ENCODE results near the gene THSD7B. TPM values are rescaled to one million over a fixed set of nuclear protein-coding genes. Genes with fewer than 3 reads are reported as not detected.
A peak's percentile ranks its signal among the peaks of the same experiment; 100 is the strongest.

The THSD7B gene
- total RNA-seq, 1 experiment from 2014 or later: under 0.01 TPM

DNA sequence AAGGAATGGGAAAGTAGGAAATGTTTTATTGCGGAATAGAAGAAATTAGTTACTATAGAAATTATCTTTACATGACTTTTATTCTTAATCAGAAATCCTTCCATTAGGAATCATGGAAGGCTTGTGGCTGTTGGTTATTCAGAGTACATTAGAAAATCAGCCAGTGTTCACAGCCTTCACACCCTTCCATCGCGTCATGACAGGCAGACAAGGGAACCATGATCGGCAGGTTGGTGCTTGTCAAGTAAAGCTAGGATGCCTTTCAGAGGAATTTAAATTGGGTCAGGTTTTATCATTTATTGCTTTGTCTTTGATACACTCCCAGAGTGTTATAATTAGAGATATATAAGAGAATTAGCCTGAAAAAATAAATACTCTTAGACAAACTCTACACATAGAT, 400.6 kb downstream of the THSD7B start:
- Histone ChIP-seq H3K9ac (ENCODE audit: low read length) (no peak overlapping the region), H3K36me3 (ENCODE audit: low read depth, low read length) (no peaks in the 10 kb centered on the region), H3K4me1 (ENCODE audit: insufficient read depth, low read length) (peaks cover 18% of the 10 kb centered on the region), H4K20me1 (ENCODE audit: low read length) (no peaks in the 10 kb centered on the region), H3K9me3 (ENCODE audit: low read length) (no peaks in the 10 kb centered on the region), H3K27ac (ENCODE audit: low read length) (no peak overlapping the region), H2AFZ (ENCODE audit: low read length) (no peak overlapping the region), H3K4me2 (ENCODE audit: low read length) (no peak overlapping the region), H3K4me3 (ENCODE audit: low read length) (no peak overlapping the region), H3K27me3 (ENCODE audit: low read length) (no peaks in the 10 kb centered on the region), H3F3A (ENCODE audit: low read length, unreplicated experiment) (no peaks in the 10 kb centered on the region), H3K79me2 (ENCODE audit: low read length) (no peaks in the 10 kb centered on the region), H3K9me2 (replicated peaks; ENCODE audit: low read length) (no peaks in the 10 kb centered on the region)
- no TSS peak for BruUV-seq (replicated peaks)
- ChIA-PET POLR2A (ENCODE audit: unreplicated experiment) (no interaction called here), CTCF (no interaction called here)
- no peak for ATAC-seq
- no peak for TF ChIP-seq CTCF (conservative IDR thresholded peaks at IDR 0.05; ENCODE audit: low read depth, low read length)
- TF ChIP-seq EZH2 (IDR thresholded peaks at IDR 0.05; ENCODE audit: low read length, unreplicated experiment): no peak
- no peak for TF ChIP-seq EZH2phosphoT487 (IDR thresholded peaks at IDR 0.05; ENCODE audit: borderline replicate concordance, low read length)
- no peak for DNase-seq
- intact Hi-C loops (cut with micrococcal nuclease): no loop called here

GRCh38 chr2:137167651-137168050, 402.3 kb downstream of the THSD7B start:
- Histone ChIP-seq H3K4me3 (ENCODE audit: low read length) (no peak overlapping the region), H3F3A (ENCODE audit: low read length, unreplicated experiment) (no peaks in the 10 kb centered on the region), H3K36me3 (ENCODE audit: low read depth, low read length) (no peaks in the 10 kb centered on the region), H4K20me1 (ENCODE audit: low read length) (no peaks in the 10 kb centered on the region), H3K27me3 (ENCODE audit: low read length) (no peaks in the 10 kb centered on the region), H3K9ac (ENCODE audit: low read length) (no peak overlapping the region), H3K9me2 (replicated peaks; ENCODE audit: low read length) (no peaks in the 10 kb centered on the region), H3K27ac (ENCODE audit: low read length) (no peak overlapping the region), H3K4me2 (ENCODE audit: low read length) (no peak overlapping the region), H3K9me3 (ENCODE audit: low read length) (no peaks in the 10 kb centered on the region), H3K4me1 (ENCODE audit: insufficient read depth, low read length) (peaks cover 18% of the 10 kb centered on the region), H2AFZ (ENCODE audit: low read length) (no peak overlapping the region), H3K79me2 (ENCODE audit: low read length) (no peaks in the 10 kb centered on the region)
- no TSS peak for BruUV-seq (replicated peaks)
- ChIA-PET POLR2A (ENCODE audit: unreplicated experiment) (no interaction called here), CTCF (no interaction called here)
- TF ChIP-seq EZH2phosphoT487 (IDR thresholded peaks at IDR 0.05; ENCODE audit: borderline replicate concordance, low read length): no peak
- TF ChIP-seq EZH2 (IDR thresholded peaks at IDR 0.05; ENCODE audit: low read length, unreplicated experiment): no peak
- no peak for TF ChIP-seq CTCF (conservative IDR thresholded peaks at IDR 0.05; ENCODE audit: low read depth, low read length)
- DNase-seq (no peak), ATAC-seq (no peak)
- intact Hi-C loops (cut with micrococcal nuclease): loop anchor here (2.0 kb wide), 1 partner anchor 53 kb away; no protein-coding TSS in a partner anchor

DNA sequence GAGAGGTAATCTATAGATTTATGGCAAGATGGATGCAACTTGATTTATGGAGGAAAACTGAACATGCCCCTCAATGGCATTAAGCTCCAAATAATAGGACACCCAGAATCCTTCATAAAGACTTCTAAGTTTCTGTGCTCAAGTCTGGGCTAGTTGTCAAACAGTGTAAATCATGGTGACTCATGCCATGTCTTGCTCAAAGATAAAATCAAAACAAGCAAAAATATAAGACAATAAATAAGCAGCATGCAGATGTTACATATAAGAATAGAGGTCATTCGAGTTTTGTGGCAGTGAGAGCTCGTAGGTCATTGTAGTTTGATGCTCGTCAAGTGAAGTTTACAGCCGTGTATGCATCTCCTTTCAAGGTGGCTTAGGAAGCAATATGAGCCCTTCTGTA, 403.2 kb downstream of the THSD7B start:
- no peak overlapping the region for H3K27ac ChIP-seq (ENCODE audit: low read length)

More for the DNA sequence above, 403.2 kb downstream of the THSD7B start:
- peak; percentile 82 for ATAC-seq
- TF ChIP-seq EZH2phosphoT487 (IDR thresholded peaks at IDR 0.05; ENCODE audit: borderline replicate concordance, low read length) (no peak), EZH2 (IDR thresholded peaks at IDR 0.05; ENCODE audit: low read length, unreplicated experiment) (no peak), CTCF (conservative IDR thresholded peaks at IDR 0.05; ENCODE audit: low read depth, low read length) (no peak)
- Histone ChIP-seq H3K4me3 (ENCODE audit: low read length) (no peak overlapping the region), H3K9me2 (replicated peaks; ENCODE audit: low read length) (no peaks in the 10 kb centered on the region), H3K27me3 (ENCODE audit: low read length) (no peaks in the 10 kb centered on the region), H3K4me2 (ENCODE audit: low read length) (peak overlapping the region; percentile 29), H2AFZ (ENCODE audit: low read length) (no peak overlapping the region), H3K36me3 (ENCODE audit: low read depth, low read length) (no peaks in the 10 kb centered on the region), H3K9me3 (ENCODE audit: low read length) (no peaks in the 10 kb centered on the region), H3K9ac (ENCODE audit: low read length) (no peak overlapping the region), H3K79me2 (ENCODE audit: low read length) (no peaks in the 10 kb centered on the region), H4K20me1 (ENCODE audit: low read length) (no peaks in the 10 kb centered on the region), H3F3A (ENCODE audit: low read length, unreplicated experiment) (no peaks in the 10 kb centered on the region), H3K4me1 (ENCODE audit: insufficient read depth, low read length) (peaks cover 23% of the 10 kb centered on the region)
- BruUV-seq (replicated peaks): no TSS peak
- intact Hi-C loops (cut with micrococcal nuclease): loop anchor here (2.0 kb wide), 1 partner anchor 52 kb away; no protein-coding TSS in a partner anchor
- ChIA-PET CTCF (no interaction called here), POLR2A (ENCODE audit: unreplicated experiment) (no interaction called here)
- DNase-seq: peak; percentile 77

All from PC-3 (cell line).